Left renal cortex interstitium (tissue), 4 donors: ENCODE data around the gene CDH15. TPM values are rescaled to one million over a fixed set of nuclear protein-coding genes. Genes with fewer than 3 reads are reported as not detected.

Experiments
- DNase-seq, 4 donors: peaks; one replicate each; pipeline ENCODE4 v3.0.0-alpha.2; 2013; ENCODE audit warnings: low read depth in 4 of 4, low spot score in 2 of 4, missing footprints in 1 of 4
- polyA plus RNA-seq, 4 donors: library from polyadenylated mRNA; unstranded; fragments of 120-200 nt; gene quantifications; one replicate each; pipeline ENCODE4 v1.2.1, GENCODE V29; 2013; ENCODE audit not compliant: insufficient read length in 4 of 4

The CDH15 gene
- polyA plus RNA-seq, 4 donors, result 1.7 to 3.8 (median 2.7) TPM

GRCh38 chr16:89168381-89169189 is 3.0 kb upstream of the CDH15 start:
- no peak for DNase-seq

- DNase-seq, result no peak
These were observed 1.8 kb upstream of the CDH15 start for GRCh38 chr16:89169778-89170177.

- no peak for DNase-seq
These were observed 967 bp upstream of the CDH15 start for GRCh38 chr16:89170346-89171215.

- DNase-seq, result no peak
These were observed 601 bp downstream of the CDH15 start for GRCh38 chr16:89172171-89172527.

- peak in 1 of 4 donors; percentile 49 for DNase-seq
These were observed 1.1 kb downstream of the CDH15 start for GRCh38 chr16:89172528-89173173.

- no peak for DNase-seq
These were observed 1.8 kb downstream of the CDH15 start for GRCh38 chr16:89173174-89173921.

GRCh38 chr16:89174055-89174827 is 2.7 kb downstream of the CDH15 start:
- DNase-seq, result no peak

- no peak for DNase-seq
These were observed 3.3 kb downstream of the CDH15 start for GRCh38 chr16:89174877-89175276.

- DNase-seq, result no peak
These were observed 4.0 kb downstream of the CDH15 start for GRCh38 chr16:89175280-89176146.

- DNase-seq, result no peak
These were observed 4.7 kb downstream of the CDH15 start for GRCh38 chr16:89176147-89176690.

GRCh38 chr16:89176717-89177116 is 5.2 kb downstream of the CDH15 start:
- DNase-seq, result no peak

GRCh38 chr16:89177501-89177900 is 6.0 kb downstream of the CDH15 start:
- no peak for DNase-seq

- DNase-seq, result no peak
These were observed 7.1 kb downstream of the CDH15 start for GRCh38 chr16:89178453-89179147.

- no peak for DNase-seq
These were observed 7.6 kb downstream of the CDH15 start for GRCh38 chr16:89179148-89179484.

- DNase-seq, result no peak
These were observed 8.2 kb downstream of the CDH15 start for GRCh38 chr16:89179656-89180315.

- no peak for DNase-seq
These were observed 11.9 kb downstream of the CDH15 start for GRCh38 chr16:89183463-89183862.

- no peak for DNase-seq
These were observed 12.6 kb downstream of the CDH15 start for GRCh38 chr16:89183975-89184676.
